Measurements from ENCODE around the gene KLHL26.
"Not testable (repeated sequence)": the region's sequence is repeated elsewhere in the genome, so short reads cannot be mapped to it uniquely, and the experiment has no call there.

The KLHL26 gene

DNA sequence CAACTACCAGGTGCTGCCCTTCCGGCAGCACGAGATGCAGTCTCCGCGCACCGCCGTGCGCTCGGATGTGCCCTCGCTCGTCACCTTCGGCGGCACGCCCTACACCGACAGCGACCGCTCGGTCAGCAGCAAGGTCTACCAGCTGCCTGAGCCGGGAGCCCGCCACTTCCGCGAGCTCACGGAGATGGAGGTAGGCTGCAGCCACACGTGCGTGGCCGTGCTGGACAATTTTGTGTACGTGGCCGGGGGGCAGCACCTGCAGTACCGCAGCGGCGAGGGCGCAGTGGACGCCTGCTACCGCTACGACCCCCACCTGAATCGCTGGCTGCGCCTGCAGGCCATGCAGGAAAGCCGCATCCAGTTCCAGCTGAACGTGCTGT lies 31.4 kb downstream of the KLHL26 start:
- no peak for DNase-seq

DNA sequence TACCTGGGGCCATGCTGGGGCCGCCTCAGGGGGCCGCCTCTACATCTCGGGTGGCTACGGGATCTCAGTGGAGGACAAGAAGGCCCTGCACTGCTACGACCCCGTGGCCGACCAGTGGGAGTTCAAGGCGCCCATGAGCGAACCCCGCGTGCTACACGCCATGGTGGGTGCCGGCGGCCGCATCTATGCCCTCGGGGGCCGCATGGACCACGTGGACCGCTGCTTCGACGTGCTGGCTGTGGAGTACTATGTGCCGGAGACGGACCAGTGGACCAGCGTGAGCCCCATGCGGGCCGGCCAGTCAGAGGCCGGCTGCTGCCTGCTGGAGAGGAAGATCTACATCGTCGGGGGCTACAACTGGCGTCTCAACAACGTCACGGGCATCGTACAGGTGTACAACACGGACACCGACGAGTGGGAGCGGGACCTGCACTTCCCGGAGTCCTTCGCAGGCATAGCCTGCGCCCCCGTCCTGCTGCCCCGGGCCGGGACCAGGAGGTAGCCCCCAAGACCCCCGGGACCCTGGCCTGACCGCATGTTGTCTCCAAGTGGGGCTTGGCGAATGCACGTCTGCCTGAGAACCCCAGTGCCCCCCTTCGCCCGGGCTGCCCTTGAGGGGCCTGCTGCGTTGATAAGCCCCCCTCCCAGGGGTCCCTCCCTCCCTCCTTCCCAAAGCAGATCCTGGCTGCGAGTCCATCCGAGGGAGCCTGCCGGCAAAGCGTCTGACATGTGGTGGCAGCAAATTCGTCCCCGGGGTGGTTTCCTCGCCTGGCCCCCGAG lies 32.1 kb downstream of the KLHL26 start:
- no peak for DNase-seq

DNA sequence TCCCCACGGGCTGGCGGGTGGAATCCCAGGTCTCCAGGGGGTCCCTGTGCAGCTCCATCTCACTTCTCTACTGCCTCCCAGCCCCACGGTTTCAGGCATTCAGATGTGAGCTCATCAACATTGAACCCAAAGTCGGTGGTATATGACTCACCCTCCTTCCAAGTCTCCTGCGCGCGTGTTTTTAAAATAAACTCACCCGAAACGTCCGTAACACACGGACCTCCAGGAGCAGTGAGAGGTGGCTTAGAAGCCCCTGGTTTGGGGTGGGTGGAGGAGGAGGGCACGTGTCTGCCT lies 32.6 kb downstream of the KLHL26 start:
- DNase-seq: no peak

DNA sequence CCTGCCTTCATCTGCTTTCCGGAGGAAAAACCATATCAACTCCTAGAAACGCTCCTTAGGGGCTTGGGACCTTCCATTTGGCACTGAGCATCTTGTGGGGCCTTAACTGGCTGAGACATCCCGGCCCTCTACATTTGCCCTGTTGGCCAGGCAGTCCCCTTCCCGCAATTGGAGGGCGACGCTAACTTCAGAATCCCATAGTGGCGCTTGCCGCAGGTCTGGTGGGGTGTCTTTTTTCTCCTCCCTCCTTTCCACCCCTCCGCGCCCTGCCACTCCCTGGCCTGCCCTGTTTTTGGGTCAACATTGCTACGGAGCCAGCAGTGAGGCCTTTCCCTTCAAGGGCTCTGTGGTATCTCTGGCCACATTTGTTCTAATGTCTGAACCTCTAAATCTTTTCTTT lies 33.1 kb downstream of the KLHL26 start:
- DNase-seq: no peak

DNA sequence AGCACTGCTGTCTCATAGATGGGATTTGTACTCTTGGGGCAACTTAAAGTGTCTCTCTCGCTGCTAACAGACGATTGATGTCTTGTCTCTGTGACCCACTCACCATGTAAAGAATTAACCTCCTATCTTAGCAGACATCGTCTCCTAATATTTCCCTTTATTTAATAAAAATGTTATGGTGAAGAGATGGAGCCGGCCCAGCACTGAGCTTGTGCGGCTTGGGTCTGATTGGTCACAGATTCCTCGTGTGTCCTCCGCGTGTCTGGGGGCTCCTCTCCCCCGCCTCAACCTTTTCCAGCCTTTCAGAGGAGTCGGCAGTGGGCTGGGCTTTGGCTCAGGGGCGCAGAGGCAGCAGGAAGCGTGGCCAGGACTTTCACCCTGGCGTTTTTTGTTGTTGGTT lies 33.5 kb downstream of the KLHL26 start:
- DNase-seq: no peak

DNA sequence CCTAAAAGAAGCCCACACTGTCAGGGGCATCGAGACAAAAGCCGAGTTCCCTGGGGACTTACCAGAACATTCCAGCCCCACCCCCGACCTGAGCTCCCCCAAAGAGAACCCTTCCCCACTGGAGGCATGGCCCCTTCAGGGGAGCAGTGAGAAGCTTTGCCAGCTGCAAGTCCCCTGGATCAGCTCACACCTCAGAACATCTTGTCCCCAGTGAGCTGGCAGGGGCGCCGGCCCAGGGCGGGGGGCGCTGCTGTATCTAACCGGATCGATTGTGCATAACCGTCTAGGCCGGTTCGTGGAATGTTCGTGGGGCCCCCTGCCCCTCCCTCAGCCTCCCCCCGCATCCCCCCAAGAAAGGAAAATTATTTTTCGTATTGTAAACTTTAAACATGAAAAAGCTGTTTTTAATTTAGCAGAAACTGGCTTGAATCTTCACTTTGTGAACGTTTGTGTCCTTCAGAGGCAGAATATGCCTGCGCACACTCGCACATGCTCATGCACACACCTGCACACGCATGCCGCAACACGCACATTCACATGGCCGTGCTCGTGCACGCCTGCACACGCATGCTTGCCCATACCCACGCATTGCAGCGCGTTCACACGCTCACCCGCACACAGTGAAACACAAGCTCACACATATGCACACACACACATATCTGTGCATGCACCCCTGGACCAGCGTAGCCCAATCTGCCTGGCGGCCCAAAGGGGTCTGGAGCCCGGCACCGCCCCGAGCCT lies 34.6 kb downstream of the KLHL26 start:
- no peak for DNase-seq

DNA sequence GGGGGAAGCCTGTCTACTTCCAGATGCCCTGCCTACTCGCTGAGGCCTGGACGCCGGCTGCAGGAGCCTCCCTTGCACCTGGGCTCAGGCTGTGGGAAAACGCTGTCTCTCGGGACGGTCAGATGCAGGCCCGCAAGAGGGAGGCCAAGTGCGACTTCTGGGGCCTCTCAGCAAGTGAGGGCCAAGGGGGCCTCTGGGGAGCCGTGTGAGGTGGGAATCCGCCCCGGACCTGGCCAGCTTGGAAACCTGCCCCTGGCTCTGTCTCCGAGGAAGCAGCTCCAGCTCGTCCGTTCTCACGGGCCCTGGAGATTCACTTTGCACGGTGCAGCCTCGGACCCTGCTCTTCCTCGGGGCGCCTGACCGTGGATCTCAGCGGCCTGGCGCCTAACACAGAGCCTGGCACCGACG lies 35.2 kb downstream of the KLHL26 start:
- no peak for DNase-seq

DNA sequence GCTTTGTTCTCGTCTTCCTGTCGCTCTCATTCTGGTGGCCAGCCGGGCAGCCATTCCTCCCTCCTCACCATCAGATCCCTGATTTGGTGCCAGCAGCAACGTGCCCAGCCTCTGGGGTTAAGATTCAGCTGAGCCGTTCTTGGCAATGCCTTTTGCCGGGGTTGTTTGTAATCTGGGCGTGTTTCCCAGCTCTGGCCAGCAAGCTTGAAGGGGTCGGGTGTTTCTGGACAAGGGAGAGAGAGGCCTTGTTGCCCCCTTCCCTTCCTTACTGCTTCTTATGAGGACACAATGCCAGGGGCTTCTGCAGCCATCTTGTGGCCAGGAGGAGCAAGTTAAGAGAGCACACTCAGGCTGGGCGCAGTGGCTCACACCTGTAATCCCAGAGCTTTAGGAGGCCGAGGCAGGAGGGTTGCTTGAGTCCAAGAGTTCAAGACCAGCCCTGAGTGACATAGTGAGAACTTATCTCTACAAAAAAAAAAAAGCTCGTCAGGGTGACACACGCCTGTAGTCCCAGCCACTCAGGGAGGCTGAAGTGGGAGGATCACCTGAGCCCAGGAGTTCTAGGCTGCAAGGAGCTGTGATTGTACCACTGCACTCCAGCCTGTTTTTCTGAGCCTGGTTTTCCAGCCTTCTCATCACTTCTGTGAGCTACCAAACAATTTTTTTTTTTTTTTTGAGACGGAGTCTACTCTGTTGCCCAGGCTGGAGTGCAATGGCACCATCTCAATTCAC lies 35.9 kb downstream of the KLHL26 start:
- DNase-seq: no peak

DNA sequence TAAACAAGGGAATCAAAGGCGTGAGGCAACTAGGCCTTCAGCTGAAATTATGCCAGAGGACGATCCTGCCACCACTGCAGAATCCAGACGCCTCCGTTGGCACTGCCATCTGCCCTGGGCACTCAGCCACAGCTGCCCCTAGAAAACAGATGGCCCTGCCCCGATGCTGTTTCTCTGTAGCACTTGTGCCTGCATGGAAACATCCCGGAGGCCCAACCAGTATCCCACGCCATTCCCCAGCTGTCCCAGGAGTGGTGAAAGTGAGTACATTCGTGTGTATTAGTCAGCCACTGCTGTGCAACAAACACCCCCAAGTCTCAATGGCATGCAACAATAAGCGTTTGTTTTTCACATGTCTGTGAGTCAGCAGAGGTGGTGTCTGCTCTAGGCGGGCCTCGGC lies 37.8 kb downstream of the KLHL26 start:
- DNase-seq: no peak

DNA sequence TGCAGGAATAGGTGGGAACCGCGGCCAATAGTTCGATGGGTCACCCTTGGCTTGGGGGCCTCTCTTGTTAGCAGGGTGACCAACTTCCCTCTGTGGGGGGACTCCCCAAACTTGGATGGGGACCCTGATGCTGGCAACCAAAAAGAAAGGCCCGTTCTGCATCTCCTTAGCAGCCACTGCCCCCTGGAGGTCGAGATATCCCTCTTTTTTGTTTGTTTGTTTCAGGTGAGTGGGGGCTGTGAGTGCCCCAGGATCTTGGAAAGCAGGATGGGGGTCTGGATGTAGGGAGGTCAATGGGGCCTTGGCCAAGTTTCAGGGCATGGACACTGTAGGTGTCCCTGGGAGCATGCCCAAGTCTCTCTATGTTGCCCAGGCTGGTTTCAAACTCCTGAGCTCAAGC lies 39.0 kb downstream of the KLHL26 start:
- DNase-seq: no peak

DNA sequence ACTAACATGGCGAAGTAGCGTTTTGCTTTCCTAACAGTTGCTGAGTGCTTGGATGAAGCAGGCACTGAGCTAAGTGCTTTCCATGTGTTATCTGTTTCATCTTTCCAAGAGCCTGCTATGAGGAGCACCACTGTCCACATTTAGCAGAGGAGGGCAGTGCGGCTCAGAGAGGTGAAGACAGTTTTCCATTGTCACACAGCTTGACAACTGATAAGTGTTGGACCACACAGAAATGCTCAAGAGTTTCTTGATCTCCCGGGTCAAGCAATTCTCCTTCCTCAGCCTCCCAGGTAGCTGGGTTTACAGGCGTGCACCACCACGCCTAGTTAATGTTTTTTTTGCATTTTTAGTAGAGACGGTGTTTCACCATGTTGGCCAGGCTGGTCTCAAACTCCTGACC lies 39.9 kb downstream of the KLHL26 start:
- DNase-seq: no peak

DNA sequence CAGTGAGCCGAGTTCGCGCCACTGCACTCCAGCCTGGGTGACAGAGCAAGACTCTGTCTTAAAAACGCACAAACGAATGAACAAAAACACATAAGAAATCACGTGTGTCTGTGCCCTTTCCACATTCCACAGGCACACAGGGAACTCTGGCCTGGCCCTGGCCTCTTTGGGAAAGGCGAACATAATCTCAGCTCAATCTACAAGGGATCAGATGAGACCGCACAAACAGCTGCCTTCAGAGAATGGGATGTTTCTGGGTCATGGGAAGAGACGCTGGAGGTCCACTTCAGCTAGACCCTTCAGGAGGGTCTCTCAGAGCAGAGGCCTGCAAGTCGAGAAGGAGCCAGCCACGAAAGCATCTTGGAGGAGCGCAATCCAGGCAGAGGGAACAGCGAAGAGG lies 40.3 kb downstream of the KLHL26 start:
- no peak for DNase-seq

DNA sequence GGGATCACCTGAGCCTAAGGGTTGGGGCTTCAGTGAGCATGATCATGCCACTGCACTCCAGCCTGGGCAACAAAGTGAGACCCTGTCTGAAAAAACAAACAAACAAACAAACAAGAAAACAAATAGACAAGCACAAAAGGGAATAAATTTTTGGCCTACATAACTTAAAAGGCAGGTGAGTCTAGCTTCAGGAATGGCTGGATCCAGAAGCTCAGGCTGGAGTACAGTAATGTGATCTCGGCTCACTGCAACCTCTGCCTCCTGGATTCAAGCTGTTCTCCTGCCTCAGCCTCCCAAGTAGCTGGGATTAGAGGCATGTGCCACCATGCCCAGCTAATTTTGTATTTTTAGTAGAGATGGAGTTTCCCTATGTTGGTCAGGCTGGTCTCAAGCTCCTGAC lies 43.3 kb downstream of the KLHL26 start:
- not testable (repeated sequence) for DNase-seq

DNA sequence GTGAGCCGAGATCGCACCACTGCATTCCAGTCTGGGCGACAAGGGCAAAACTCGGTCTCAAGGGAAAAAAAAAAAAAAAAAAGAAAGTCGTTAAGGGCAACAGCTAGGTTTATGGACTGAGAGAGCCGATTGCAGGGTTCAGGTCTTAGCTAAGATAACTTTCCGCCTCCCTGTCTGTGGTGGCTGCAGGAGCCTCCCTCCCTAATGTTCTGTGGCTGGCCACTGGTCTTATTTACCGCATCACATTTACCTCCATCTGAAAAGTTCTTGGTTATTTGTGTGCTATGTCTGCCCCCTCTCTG lies 45.9 kb downstream of the KLHL26 start:
- DNase-seq: no peak

DNA sequence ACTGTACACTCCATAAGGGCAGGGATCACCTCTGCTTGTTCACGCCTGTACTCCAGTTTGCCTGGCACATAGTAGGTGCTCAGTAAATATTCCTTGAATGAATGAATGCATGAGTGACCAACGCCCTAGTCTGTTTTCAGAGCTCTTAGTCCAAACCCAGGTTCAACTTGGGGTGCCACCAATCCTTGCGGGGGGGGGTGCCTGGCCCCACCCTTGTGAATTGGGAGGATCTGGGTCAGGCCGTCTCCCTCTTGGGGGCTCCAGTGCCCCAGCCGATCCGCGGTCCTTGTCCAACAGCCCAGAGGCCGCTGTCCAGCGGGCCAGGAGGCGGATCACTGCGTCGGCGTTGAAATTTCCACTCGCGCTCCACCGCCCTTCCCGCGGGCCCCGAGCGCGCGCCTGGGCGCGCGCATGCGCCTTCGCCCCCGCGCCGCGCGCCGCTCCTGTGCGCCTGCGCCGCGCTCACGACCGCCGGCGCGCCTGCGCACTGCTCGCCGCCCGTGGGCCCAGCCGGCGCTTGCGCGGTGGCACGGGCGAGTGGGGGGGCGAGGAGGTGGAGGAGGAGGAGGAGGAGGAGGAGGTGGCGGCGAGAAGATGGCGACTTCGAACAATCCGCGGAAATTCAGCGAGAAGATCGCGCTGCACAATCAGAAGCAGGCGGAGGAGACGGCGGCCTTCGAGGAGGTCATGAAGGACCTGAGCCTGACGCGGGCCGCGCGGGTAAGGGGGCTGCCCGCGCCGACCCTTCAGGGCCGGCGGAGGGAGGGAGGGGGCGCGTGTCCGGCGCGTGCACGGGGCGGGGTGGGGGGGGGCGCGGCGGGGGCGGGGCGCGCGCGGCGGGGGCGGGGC lies 46.5 kb downstream of the KLHL26 start, which contains the start of gene CRTC1:
Gene CRTC1, plus strand, starts transcription at position 572 of the 849 bp plus-strand sequence. Its CDS starts 23 bp downstream, at position 595.
- peak; percentile 88 for DNase-seq

DNA sequence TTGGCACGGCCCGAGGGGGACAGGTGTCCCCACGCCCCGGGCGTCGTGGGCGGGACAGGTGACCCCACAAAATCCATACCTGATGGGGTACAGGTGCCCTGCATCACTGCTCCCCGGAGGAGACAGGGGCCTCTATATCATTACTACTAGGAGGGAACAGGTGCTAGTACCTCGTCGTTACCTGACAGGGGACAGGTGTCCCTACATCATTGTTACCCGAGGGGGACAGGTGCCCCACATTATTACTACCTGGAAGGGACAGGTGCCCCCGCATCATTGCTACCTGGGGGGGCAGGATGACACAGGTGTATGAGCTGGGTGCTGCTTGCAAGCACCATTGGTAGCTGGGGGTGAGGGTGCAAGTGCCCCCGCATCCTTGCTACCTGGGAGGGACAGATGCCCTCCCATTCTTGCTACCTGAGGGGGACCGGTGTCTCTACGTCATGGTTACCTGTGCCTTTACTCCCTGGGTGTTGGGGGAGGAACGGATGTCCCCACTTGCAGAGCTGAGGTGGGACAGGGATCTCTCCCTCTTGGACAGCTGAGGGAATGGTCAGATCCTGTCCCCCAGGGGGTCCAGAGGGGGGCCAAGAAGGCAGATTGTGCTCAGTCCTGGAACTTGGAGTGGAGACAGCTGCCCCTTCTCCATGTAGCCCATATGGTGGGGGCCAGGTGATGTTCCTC lies 47.3 kb downstream of the KLHL26 start:
- DNase-seq: no peak

DNA sequence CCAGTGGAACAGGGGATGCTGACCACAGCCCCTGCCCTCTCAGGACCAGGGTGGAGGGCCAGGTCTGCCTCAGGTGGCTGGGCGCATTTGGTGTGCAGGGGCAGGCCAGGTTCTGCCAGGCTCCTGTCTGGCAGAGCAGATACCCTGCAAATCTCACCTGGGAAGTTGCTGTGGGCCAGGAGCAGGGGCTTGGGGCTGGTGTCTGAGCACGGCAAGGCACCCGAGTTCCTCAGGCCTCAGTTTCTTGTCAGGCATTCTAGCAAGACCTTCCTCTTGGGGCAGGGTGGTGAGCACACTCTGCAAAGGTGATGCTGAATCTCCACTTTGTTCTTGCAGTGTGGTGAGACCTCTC lies 47.8 kb downstream of the KLHL26 start:
- no peak for DNase-seq

DNA sequence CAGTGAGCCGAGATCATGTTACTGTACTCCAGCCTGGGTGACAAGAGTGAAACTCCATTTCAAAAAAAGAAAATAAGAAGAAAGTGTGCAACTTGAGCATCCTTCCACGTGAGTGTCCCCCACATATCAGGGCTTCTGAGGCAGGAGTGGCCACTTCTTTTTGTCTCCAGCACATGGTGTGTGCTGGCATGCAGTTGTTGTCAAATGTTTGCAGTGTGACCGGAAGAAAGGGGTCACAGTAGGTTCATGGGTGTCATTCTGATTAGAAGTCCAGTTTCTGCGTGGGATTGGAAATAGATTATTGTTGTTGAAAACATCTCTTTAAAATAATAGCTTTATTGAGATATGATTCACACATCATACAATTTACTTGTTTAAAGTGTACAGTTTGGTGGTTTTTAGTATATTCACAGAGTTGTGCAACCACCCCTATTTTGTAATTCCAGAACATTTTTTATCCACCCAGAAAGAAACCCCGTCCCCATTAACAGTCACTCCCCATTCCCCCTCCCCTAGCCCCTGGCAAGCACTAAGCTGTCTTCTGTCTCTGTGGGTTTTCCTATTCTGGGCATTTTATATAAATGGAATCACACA lies 48.9 kb downstream of the KLHL26 start:
- DNase-seq: no peak

DNA sequence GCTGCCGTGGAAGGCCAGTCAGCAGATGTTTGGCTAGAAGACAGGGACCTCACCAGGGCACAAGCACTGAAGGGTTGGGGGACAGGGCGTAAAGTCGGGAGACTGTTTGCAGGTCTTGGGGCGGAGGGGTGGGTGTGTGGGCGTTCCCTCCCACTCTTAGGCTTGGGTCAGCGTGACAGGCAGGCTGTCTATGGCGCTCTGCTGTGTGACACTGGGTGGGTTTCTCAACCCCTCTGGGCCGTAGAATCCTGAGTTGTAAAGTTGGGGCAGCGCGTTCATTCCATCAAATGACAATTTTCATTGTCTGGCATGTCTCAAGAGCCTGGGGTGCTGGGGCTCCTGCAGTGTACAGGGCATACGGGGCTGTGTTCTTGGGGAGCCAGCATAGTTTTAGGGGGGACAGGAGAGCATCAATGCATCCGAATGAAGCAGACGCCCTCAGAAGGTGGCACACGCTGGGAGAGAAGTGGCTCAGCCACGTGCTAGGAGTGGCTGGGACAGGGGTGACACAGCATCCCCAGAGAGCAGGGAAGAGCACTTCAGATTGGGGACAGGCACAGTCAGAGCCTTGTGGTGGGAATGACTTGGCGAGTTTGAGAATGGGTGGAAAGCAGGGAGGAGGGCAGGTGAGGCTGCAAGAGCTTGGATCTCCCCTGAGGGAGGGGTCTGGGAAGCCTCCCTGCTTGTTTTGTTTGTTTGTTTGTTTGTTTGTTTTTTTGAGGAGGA lies 51.1 kb downstream of the KLHL26 start:
- no peak for DNase-seq

DNA sequence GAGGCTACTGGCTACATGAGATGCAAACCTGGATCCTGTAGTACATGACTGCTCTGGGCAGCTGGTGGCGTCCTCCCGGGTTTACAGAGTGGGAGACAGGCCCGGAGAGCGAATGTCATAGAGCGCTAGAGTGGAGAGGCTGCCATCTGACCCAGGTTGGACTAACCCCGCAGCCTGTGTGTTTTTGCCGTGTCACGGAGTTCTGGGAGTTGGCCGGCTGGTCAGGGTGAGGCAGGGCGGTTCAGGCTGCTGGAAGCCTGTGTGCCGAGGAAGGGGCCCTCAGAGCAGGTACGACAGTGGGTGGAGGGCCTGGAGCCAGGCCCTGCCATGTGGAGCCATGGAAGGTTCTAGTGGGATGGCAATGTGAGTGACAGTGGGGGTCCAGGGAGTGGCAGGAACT lies 59.2 kb downstream of the KLHL26 start:
- DNase-seq: no peak

DNA sequence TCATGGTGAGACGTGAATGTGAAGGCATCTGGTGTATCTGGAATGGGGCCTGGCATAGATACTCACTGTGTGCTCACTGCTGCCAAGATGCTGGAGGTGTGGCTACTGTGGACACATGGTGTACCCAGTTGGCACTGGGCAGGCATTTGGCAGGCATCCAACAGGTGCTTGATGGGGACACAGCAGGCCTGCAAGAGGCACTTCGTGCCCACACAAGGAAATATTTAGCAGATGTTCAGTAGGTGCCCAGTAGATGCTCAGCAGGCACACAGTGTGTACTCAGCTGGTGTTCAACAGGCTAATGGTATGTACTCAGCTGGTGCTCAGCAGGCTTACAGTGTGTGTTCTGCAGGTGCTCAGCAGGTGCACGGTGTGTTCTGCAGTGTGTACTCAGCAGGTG lies 60.9 kb downstream of the KLHL26 start:
- no peak for DNase-seq
